Suprapubic skin (tissue), 4 donors: ENCODE data around the gene CAVIN1. TPM values are rescaled to one million over a fixed set of nuclear protein-coding genes. Genes with fewer than 3 reads are reported as not detected.

Source experiments
- DNase-seq, 2 donors: peaks; one replicate each; pipeline ENCODE4 v3.0.0-alpha.2; 2019; ENCODE audit warnings: low spot score in 2 of 2
- H3K27ac ChIP-seq: fragments of 200-600 bp; sonication (generic); one replicate; pipeline ENCODE4 v1.5.1; 2019
- H3K27me3 ChIP-seq: fragments of 200-600 bp; sonication (generic); one replicate; pipeline ENCODE4 v1.5.1; 2019
- H3K36me3 ChIP-seq: fragments of 200-600 bp; sonication (generic); one replicate; pipeline ENCODE4 v1.5.1; 2019
- H3K4me1 ChIP-seq: fragments of 200-600 bp; sonication (generic); one replicate; pipeline ENCODE4 v1.5.1; 2019
- H3K4me3 ChIP-seq: fragments of 200-600 bp; sonication (generic); one replicate; pipeline ENCODE4 v1.5.1; 2019; ENCODE audit warnings: mild to moderate bottlenecking
- H3K9me3 ChIP-seq: fragments of 200-600 bp; sonication (generic); one replicate; pipeline ENCODE4 v1.5.1; 2019
- EP300 ChIP-seq: sonication (generic); formaldehyde crosslinking; IDR thresholded peaks from one replicate; pipeline ENCODE4 v1.6.1; 2017; ENCODE audit warnings: antibody characterized with exemption
- POLR2A ChIP-seq, 2 donors: fragments of 450-650 bp; IDR thresholded peaks; one replicate each; pipeline ENCODE4 v1.6.1; 2017; ENCODE audit warnings: antibody characterized with exemption in 2 of 2, mild to moderate bottlenecking in 2 of 2, moderate library complexity in 2 of 2
- POLR2AphosphoS5 ChIP-seq, 3 donors: sonication (generic); formaldehyde crosslinking; IDR thresholded peaks; one replicate each; pipeline ENCODE4 v1.6.1; 2017; ENCODE audit warnings: antibody characterized with exemption in 3 of 3
- WGBS: methylation state at CpG from one replicate; pipeline ENCODE4 v1.1.5; 2018; 5-methylcytosine and 5-hydroxymethylcytosine counted together
- total RNA-seq, 4 donors: library from RNA; depleted of rRNA; stranded (reverse); fragments of >200 nt; gene quantifications; one replicate each; pipeline ENCODE4 v1.1.0, GENCODE V29; 2016
- TF ChIP-seq, protein P1 (sequence below), 2 donors: fragments of 200-600 bp in 1 of 2; fragments of 450-650 bp in 1 of 2; sonication (generic) in 1 of 2; IDR thresholded peaks; one replicate each; pipeline ENCODE4 v1.5.1; 2016 to 2019; ENCODE audit warnings: antibody characterized with exemption in 2 of 2, mild to moderate bottlenecking in 1 of 2, moderate library complexity in 1 of 2

Gene CAVIN1
- total RNA-seq, 4 donors from 2014 or later: 153 to 224 (median 182) TPM

- DNase-seq: peak in 1 of 2 donors; percentile 32
- peaks cover 49% of the 10 kb centered on the region for H3K4me1 ChIP-seq
- H3K27me3 ChIP-seq: no peaks in the 10 kb centered on the region
- H3K27ac ChIP-seq: peak overlapping the region; percentile 45
- no peaks in the 10 kb centered on the region for H3K9me3 ChIP-seq
- WGBS: 57% methylated on average over 3 of the region's 3 CpGs
- no peak overlapping the region for H3K4me3 ChIP-seq
- no peaks in the 10 kb centered on the region for H3K36me3 ChIP-seq
- TF ChIP-seq POLR2AphosphoS5 (IDR thresholded peaks at IDR 0.05): peak in 1 of 3 donors; percentile 23
- TF ChIP-seq EP300: no peak
Measured at GRCh38 chr17:42429726-42430447, 6.8 kb upstream of the CAVIN1 start.

DNA sequence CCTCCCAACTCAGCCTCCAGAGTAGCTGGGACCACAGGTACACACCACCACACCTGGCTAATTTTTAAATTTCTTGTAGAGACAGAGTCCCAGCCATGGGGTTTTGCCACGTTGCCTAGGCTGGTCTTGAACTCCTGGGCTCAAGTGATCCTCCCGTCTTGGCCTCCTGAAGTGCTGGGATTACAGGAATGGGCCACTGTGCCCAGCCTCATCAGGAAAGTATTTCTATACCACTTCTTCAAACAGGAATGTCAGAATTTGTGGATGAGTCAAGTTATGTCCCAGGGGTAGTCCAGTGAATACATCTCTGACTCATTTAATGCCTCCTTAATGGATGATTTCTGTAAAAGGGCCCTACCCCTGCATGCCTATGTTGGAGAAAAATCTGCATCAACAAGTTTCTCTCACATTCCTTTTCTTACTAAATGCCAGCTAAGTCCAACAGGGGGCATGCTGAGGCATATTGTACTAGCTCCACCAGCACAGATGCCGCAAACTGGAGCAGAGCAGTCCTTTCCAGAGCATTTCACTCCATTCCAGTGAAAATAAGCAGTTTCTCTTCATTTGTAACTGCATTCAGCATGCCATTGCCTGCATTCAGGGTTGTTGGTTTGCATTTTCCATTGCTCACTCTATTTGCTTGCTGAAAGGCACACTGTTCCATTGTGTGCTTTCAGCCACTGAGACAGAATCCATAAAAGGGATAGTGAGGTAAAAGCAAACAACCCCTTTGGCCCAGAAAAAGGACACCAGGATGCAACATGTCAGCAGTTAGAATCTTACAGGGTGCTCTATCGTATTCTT lies 5.3 kb upstream of the CAVIN1 start:
- no peaks in the 10 kb centered on the region for H3K27me3 ChIP-seq
- DNase-seq: peak in 1 of 2 donors; percentile 75
- no peaks in the 10 kb centered on the region for H3K36me3 ChIP-seq
- H3K4me1 ChIP-seq: peaks cover 62% of the 10 kb centered on the region
- TF ChIP-seq, protein P1, sequence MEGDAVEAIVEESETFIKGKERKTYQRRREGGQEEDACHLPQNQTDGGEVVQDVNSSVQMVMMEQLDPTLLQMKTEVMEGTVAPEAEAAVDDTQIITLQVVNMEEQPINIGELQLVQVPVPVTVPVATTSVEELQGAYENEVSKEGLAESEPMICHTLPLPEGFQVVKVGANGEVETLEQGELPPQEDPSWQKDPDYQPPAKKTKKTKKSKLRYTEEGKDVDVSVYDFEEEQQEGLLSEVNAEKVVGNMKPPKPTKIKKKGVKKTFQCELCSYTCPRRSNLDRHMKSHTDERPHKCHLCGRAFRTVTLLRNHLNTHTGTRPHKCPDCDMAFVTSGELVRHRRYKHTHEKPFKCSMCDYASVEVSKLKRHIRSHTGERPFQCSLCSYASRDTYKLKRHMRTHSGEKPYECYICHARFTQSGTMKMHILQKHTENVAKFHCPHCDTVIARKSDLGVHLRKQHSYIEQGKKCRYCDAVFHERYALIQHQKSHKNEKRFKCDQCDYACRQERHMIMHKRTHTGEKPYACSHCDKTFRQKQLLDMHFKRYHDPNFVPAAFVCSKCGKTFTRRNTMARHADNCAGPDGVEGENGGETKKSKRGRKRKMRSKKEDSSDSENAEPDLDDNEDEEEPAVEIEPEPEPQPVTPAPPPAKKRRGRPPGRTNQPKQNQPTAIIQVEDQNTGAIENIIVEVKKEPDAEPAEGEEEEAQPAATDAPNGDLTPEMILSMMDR (IDR thresholded peaks at IDR 0.05): peak; percentile 60 to 72
- no peak for TF ChIP-seq POLR2AphosphoS5 (IDR thresholded peaks at IDR 0.05)
- H3K27ac ChIP-seq: peak overlapping the region; percentile 66
- 21% methylated on average over 4 of the region's 4 CpGs for WGBS
- no peaks in the 10 kb centered on the region for H3K9me3 ChIP-seq
- H3K4me3 ChIP-seq: no peak overlapping the region

DNA sequence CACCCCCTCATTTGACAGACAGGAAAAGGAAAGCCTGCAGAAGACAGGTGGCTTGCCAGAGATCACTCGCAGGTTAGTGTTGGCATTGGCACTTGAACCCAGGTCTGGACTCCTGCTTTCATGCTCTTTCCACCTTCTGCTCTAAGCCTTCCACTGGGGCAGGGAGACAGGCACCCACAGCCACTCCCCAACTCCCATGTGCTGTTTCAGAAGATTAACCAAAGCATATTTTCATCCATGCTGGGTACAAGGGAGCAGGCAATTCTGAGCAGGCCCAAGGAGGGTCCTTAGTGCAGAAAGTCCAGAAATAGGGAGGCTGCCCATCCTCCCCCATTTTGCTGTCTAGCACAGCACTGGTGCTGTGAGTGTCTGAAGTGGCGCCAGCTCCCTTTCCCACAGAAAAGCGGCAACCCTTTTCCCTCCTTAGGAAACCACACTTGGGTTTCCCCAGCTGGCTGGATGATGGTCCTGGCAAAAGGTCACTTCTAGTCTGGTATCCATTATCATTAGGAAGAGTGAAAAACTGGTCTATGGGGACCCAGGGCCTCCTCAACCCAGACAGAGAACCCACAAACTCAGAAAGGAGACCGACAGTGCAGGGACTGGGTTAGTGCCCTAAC lies 2.0 kb upstream of the CAVIN1 start:
- no peaks in the 10 kb centered on the region for H3K9me3 ChIP-seq
- peaks cover 67% of the 10 kb centered on the region for H3K4me1 ChIP-seq
- H3K36me3 ChIP-seq: no peaks in the 10 kb centered on the region
- no peak for DNase-seq
- no peak overlapping the region for H3K4me3 ChIP-seq
- no peaks in the 10 kb centered on the region for H3K27me3 ChIP-seq
- TF ChIP-seq POLR2AphosphoS5 (IDR thresholded peaks at IDR 0.05) (no peak), POLR2A (IDR thresholded peaks at IDR 0.05) (no peak)
- H3K27ac ChIP-seq: peak overlapping the region; percentile 1
- 45% methylated on average over 4 of the region's 4 CpGs for WGBS

- no peaks in the 10 kb centered on the region for H3K36me3 ChIP-seq
- H3K27ac ChIP-seq: peak overlapping the region; percentile 93
- DNase-seq: no peak
- H3K9me3 ChIP-seq: no peaks in the 10 kb centered on the region
- peaks cover 68% of the 10 kb centered on the region for H3K4me1 ChIP-seq
- WGBS: 52% methylated on average over 11 of the region's 11 CpGs
- peak overlapping the region; percentile 77 for H3K4me3 ChIP-seq
- no peak for TF ChIP-seq POLR2AphosphoS5 (IDR thresholded peaks at IDR 0.05)
- TF ChIP-seq EP300: no peak
- TF ChIP-seq POLR2A (IDR thresholded peaks at IDR 0.05): no peak
- no peaks in the 10 kb centered on the region for H3K27me3 ChIP-seq
Measured at GRCh38 chr17:42423766-42424165, 710 bp upstream of the CAVIN1 start.

DNA sequence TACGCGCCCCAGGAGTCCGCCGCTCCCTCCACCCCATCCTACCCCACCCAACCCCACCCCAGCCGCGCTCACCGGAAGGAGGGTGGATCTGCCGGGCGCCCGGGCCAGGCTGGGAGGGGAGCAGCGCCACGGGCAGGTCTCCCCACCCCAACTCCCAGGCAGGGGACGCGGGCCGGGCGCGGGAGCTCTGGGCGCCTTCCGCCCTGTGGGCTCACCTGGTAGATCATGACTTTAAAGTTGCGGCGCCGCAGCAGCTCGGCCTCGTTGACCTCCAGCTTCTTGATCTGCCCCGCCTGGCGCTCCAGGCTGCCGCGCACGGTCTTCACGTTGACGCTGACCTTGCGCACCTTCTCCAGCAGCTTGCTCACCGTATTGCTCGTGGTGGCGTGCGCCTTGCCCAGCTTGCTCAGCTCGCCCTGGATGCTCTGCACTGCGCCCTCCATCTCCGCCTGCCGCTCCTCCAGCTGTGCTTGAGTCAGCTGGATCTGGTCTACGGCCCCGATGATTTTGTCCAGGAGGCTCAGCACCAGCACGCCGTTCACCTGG lies 571 bp downstream of the CAVIN1 start:
- peak overlapping the region; percentile 77 for H3K4me3 ChIP-seq
- no peak for DNase-seq
- no peak for TF ChIP-seq POLR2AphosphoS5 (IDR thresholded peaks at IDR 0.05)
- TF ChIP-seq EP300: no peak
- no peak for TF ChIP-seq POLR2A (IDR thresholded peaks at IDR 0.05)
- TF ChIP-seq, protein P1 (IDR thresholded peaks at IDR 0.05): no peak
- H3K27ac ChIP-seq: peak overlapping the region; percentile 93
- no peaks in the 10 kb centered on the region for H3K9me3 ChIP-seq
- no peaks in the 10 kb centered on the region for H3K27me3 ChIP-seq
- WGBS: 0% methylated on average over 18 of the region's 44 CpGs
- peaks cover 71% of the 10 kb centered on the region for H3K4me1 ChIP-seq
- no peaks in the 10 kb centered on the region for H3K36me3 ChIP-seq

DNA sequence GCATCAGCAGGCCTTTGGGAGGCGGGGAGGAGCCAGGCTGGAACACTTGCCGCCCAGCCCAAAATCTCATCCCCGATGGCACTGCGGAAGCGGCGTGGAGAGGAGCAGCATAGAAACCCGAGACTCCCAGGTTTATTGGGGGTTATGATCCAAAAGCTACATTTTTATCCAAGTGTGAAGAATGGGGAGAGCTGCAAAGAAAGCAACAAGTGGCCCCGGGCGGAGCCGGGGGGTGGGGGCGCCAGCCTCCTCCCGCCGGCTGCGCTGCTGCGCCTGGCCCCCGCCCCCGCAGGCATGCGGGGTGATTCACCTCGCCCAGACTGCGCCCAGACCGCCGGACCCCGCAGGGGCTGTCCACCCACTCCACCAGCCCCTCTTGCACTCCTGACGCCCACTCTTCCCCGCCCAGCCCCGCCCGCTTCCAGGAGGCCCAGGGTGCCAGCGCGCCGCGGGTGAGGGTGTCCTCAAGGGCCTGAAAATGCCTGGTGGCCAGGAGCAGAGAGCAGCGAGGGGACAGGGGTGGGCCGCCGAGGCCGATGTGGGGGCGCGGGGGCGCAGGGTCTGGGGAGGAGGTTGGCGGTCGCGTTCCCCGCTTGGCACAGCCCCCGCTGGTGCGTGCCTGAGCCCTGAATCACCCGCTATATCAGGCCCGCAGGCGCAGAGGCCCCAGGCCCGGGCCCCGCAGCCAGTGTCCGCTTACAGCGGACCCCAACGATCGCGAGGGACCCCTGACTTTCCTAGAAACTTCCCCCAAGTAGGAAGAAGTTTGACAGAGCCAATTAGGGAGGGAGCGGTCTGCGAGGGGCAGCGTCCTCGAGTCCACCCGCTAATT lies 1.3 kb downstream of the CAVIN1 start:
- peaks cover 78% of the 10 kb centered on the region for H3K4me1 ChIP-seq
- H3K4me3 ChIP-seq: peak overlapping the region; percentile 77
- WGBS: 2% methylated on average over 26 of the region's 59 CpGs
- no peaks in the 10 kb centered on the region for H3K36me3 ChIP-seq
- TF ChIP-seq POLR2AphosphoS5 (IDR thresholded peaks at IDR 0.05) (no peak), EP300 (no peak), POLR2A (IDR thresholded peaks at IDR 0.05) (no peak)
- TF ChIP-seq, protein P1 (IDR thresholded peaks at IDR 0.05): no peak
- H3K27ac ChIP-seq: peak overlapping the region; percentile 93
- peak in 1 of 2 donors; percentile 77 for DNase-seq
- H3K27me3 ChIP-seq: no peaks in the 10 kb centered on the region
- H3K9me3 ChIP-seq: no peaks in the 10 kb centered on the region
